OCI-LY3 (cell line): ENCODE results near the gene ARHGAP24.

Experiments used
- CTCF ChIP-seq: fragments of 200-600, 300-600 bp; sonication (generic); IDR thresholded peaks from 2 replicates; pipeline ENCODE4 v1.5.1; 2014; ENCODE audit warnings: antibody characterized with exemption, low read length, low read depth
- EZH2phosphoT487 ChIP-seq: fragments of 200-600 bp; shearing (Covaris generic); IDR thresholded peaks from 2 replicates; pipeline ENCODE4 v1.6.1; 2018; ENCODE audit warnings: antibody characterized with exemption, mixed run types, low read depth

DNA sequence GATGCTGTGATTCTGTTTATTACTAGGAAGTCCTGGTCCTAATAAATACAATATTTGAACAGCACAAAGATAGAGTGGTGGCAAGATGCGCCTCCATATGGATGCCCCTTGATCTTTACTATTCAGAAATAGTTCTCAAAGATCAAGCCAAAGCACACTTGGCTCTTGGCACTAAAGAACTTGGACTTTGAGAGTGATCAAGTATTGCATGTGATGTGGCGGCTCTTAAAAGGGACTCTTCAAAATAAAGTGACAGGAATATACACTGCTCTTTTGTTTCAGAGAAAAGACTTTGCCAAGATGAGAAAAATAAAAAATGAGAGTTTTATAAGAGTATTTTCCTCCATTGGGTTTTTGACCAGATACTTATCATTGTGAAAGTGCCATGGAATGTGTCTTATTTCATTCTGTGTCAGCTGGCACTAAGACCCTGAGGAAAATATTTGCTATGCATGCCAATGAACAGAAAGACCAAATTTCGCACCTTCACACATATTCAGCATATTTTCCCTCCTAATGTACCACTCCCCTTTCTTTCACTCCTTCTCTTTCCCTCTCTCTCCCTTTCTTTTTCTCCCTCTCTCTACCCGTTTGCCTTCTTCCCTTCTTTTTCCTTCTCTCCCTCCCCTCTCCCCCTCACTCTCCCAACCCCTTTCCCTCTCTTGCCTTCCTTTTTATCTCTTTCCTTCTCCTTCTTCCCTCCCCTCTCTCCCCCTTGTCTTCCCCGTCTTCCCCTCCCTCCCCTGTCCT is 35.1 kb downstream of the ARHGAP24 start:
- TF ChIP-seq CTCF (no peak), EZH2phosphoT487 (no peak)
